ENCODE measurements around the gene BOLA2B. TPM values are rescaled to one million over a fixed set of nuclear protein-coding genes. Genes with fewer than 3 reads are reported as not detected.

BOLA2B gene
- polyA plus RNA-seq, 1 donor from 2014 or later = 487 TPM

- Histone ChIP-seq H3K9ac (ENCODE audit: low read length) (no peak overlapping the region), H3K27me3 (ENCODE audit: insufficient read depth, low read depth, low read length) (no peaks in the 10 kb centered on the region), H2AFZ (ENCODE audit: low read depth, low read length) (no peak overlapping the region), H3K27ac (ENCODE audit: low read length) (no peak overlapping the region), H4K20me1 (ENCODE audit: insufficient read depth) (no peaks in the 10 kb centered on the region), H3K4me2 (ENCODE audit: low read length) (no peak overlapping the region), H3K4me3 (ENCODE audit: low read length) (no peak overlapping the region), H3F3A (ENCODE audit: insufficient read depth, low read length, poor library complexity, severe bottlenecking) (no peaks in the 10 kb centered on the region), H3K9me2 (ENCODE audit: insufficient read depth, low read length) (no peaks in the 10 kb centered on the region), H3K36me3 (ENCODE audit: insufficient read depth, low read length) (no peaks in the 10 kb centered on the region), H3K9me3 (ENCODE audit: low read length) (no peaks in the 10 kb centered on the region), H3K79me2 (replicated peaks; ENCODE audit: insufficient read depth, low read length) (peaks cover 9% of the 10 kb centered on the region)
- TF ChIP-seq CTCF (IDR thresholded peaks at IDR 0.05; ENCODE audit: poor library complexity, severe bottlenecking) (no peak), MXI1 (conservative IDR thresholded peaks at IDR 0.05; ENCODE audit: poor library complexity, severe bottlenecking) (no peak)
Measured at GRCh38 chr16:30180741-30181140, 12.7 kb downstream of the BOLA2B start.

DNA sequence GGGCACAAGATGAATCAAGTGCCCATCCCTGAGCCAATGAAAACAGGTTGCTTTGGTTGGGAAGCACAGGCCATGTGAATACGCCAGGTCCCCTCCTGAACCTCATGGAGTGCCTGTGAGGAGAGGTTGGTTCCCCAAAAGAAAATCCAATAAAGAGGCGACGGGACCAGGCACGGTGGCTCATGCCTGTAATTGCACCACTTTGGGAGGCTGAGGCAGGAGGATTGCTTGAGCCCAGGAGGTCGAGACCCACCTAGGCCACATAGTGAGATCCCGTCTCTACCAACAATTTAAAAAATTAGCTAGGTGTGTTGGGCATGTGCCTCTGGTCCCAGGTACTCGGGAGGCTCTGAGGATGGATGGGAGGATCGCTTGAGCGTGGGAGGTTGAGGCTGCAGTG, 13.5 kb downstream of the BOLA2B start:
- H3K79me2 ChIP-seq (replicated peaks; ENCODE audit: insufficient read depth, low read length) = peaks cover 9% of the 10 kb centered on the region
- H2AFZ ChIP-seq (ENCODE audit: low read depth, low read length) = no peak overlapping the region
- no peaks in the 10 kb centered on the region for H3K9me2 ChIP-seq (ENCODE audit: insufficient read depth, low read length)
- H3K4me2 ChIP-seq (ENCODE audit: low read length) = no peak overlapping the region
- H3K9ac ChIP-seq (ENCODE audit: low read length) = no peak overlapping the region
- H3K27me3 ChIP-seq (ENCODE audit: insufficient read depth, low read depth, low read length) = no peaks in the 10 kb centered on the region
- H3K36me3 ChIP-seq (ENCODE audit: insufficient read depth, low read length) = no peaks in the 10 kb centered on the region
- H3K9me3 ChIP-seq (ENCODE audit: low read length) = no peaks in the 10 kb centered on the region
- TF ChIP-seq CTCF (IDR thresholded peaks at IDR 0.05; ENCODE audit: poor library complexity, severe bottlenecking) (no peak), EP300 (conservative IDR thresholded peaks at IDR 0.05; ENCODE audit: poor library complexity, severe bottlenecking) (no peak), EZH2 (IDR thresholded peaks at IDR 0.05; ENCODE audit: borderline replicate concordance, insufficient read depth, low read length, poor library complexity, severe bottlenecking) (no peak), MXI1 (conservative IDR thresholded peaks at IDR 0.05; ENCODE audit: poor library complexity, severe bottlenecking) (no peak), SMC3 (conservative IDR thresholded peaks at IDR 0.05; ENCODE audit: poor library complexity) (no peak), POLR2AphosphoS5 (IDR thresholded peaks at IDR 0.05) (no peak), REST (IDR thresholded peaks at IDR 0.05; ENCODE audit: borderline replicate concordance) (no peak), RAD21 (conservative IDR thresholded peaks at IDR 0.05) (no peak), TAF1 (IDR thresholded peaks at IDR 0.05; ENCODE audit: low read depth) (no peak)
- H3K27ac ChIP-seq (ENCODE audit: low read length) = no peak overlapping the region
- H4K20me1 ChIP-seq (ENCODE audit: insufficient read depth) = no peaks in the 10 kb centered on the region
- no peak overlapping the region for H3K4me3 ChIP-seq (ENCODE audit: low read length)
- no peaks in the 10 kb centered on the region for H3F3A ChIP-seq (ENCODE audit: insufficient read depth, low read length, poor library complexity, severe bottlenecking)

All from neural cell (in vitro differentiated cells).